Measurements from ENCODE around the gene NME8.

The NME8 gene

GRCh38 chr7:37901236-37901827 lies 52.9 kb downstream of the NME8 start:
- peak; percentile 40 for DNase-seq (ENCODE audit: low spot score)

GRCh38 chr7:37901890-37902524 lies 53.6 kb downstream of the NME8 start:
- peak; percentile 60 for DNase-seq (ENCODE audit: low spot score)

GRCh38 chr7:37908221-37908788 lies 59.9 kb downstream of the NME8 start:
- DNase-seq (ENCODE audit: low spot score), result peak; percentile 7

GRCh38 chr7:37912756-37913155 lies 64.4 kb downstream of the NME8 start:
- no peak for DNase-seq (ENCODE audit: low spot score)

GRCh38 chr7:37915438-37915837 lies 67.0 kb downstream of the NME8 start:
- DNase-seq (ENCODE audit: low spot score), result no peak

- no peak for DNase-seq (ENCODE audit: low spot score)
Observed at GRCh38 chr7:37916017-37916672, 67.7 kb downstream of the NME8 start.

- peak; percentile 61 for DNase-seq (ENCODE audit: low spot score)
Observed at GRCh38 chr7:37916673-37917660, 68.6 kb downstream of the NME8 start, which contains the start of gene SFRP4. Gene SFRP4 (minus strand): TSS chr7:37916817. CDS start chr7:37916537, 280 bp downstream.

- DNase-seq (ENCODE audit: low spot score), result no peak
Observed at GRCh38 chr7:37918526-37918925, 70.1 kb downstream of the NME8 start.

GRCh38 chr7:37920305-37920848 lies 72.0 kb downstream of the NME8 start, which contains the start of gene EPDR1:
Gene EPDR1 (plus strand): TSS chr7:37920640. CDS start chr7:37920940, 300 bp downstream.
- peak; percentile 13 for DNase-seq (ENCODE audit: low spot score)

GRCh38 chr7:37920849-37921805 lies 72.7 kb downstream of the NME8 start:
- no peak for DNase-seq (ENCODE audit: low spot score)

- no peak for DNase-seq (ENCODE audit: low spot score)
Observed at GRCh38 chr7:37921876-37922275, 73.5 kb downstream of the NME8 start.

- DNase-seq (ENCODE audit: low spot score), result no peak
Observed at GRCh38 chr7:37923996-37924395, 75.6 kb downstream of the NME8 start.

GRCh38 chr7:37924491-37925041 lies 76.2 kb downstream of the NME8 start:
- DNase-seq (ENCODE audit: low spot score), result no peak

GRCh38 chr7:37925620-37926019 lies 77.2 kb downstream of the NME8 start:
- no peak for DNase-seq (ENCODE audit: low spot score)

- DNase-seq (ENCODE audit: low spot score), result no peak
Observed at GRCh38 chr7:37927773-37928444, 79.5 kb downstream of the NME8 start.

- DNase-seq (ENCODE audit: low spot score), result no peak
Observed at GRCh38 chr7:37928878-37929277, 80.5 kb downstream of the NME8 start.

- DNase-seq (ENCODE audit: low spot score), result no peak
Observed at GRCh38 chr7:37930226-37930948, 82.0 kb downstream of the NME8 start.

GRCh38 chr7:37932543-37932942 lies 84.1 kb downstream of the NME8 start:
- no peak for DNase-seq (ENCODE audit: low spot score)

All from GM03348 (cell line).